RWPE1 (cell line): ENCODE measurements around the gene TMED1.
A peak's percentile ranks its signal among the peaks of the same experiment; 100 is the strongest.
"Not testable (repeated sequence)": the region's sequence is repeated elsewhere in the genome, so short reads cannot be mapped to it uniquely, and the experiment has no call there.

Experiments
- CTCF ChIA-PET: fragments of 350-600 bp; sonication (Branson Sonifier 250); formaldehyde crosslinking; extraction: SDS; loops from one replicate; lab custom pipeline; 2021; lab: Yijun Ruan, JAX
- POLR2A ChIA-PET: fragments of 400-600 bp; formaldehyde crosslinking; extraction: SDS; loops from one replicate; lab custom pipeline; 2020; ENCODE audit warnings: antibody characterized with exemption; ENCODE audit not compliant: low non-redundant PET; lab: Yijun Ruan, JAX
- DNase-seq: peaks from one replicate; pipeline ENCODE4 v3.0.0; 2012; ENCODE audit warnings: low spot score
- H3K27ac ChIP-seq: fragments of 450-650 bp; 2 replicates; pipeline ENCODE4 v1.5.1; 2017
- TF ChIP-seq, protein P1 (sequence below): fragments of 450-650 bp; conservative IDR thresholded peaks from 2 replicates; pipeline ENCODE4 v1.5.1; 2017; ENCODE audit warnings: low read depth, mild to moderate bottlenecking

Gene TMED1

DNA sequence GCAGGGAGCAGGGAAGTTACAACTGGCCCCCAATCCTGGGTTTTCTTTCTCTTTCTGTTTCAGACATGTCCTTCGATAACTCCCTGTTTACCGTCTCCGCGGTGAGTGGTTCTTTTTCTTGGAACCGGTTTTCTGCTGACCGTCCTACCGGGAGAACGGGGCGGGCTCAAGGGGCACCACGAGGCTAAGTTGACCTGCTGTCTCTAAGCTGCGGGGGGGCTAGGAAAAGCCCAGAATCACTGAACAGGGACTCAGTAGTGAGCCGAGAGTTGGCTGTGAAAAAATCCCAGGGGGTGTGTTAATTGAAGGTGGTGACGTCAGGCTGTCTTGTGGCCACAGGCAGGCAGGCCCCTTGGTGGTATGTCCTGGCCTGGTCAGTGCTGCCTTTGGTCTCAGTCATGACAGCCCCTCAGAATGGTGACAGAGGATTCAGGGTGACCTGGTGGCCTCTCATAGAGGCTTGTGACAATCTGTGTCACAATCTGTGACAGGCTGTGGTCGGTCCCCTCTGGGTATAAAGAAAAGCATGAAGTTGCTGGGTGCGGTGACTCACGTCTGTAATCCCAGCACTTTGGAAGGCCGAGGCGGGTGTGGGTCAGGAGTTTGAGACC is 27.2 kb upstream of the TMED1 start:
- peak overlapping the region; percentile 45 for H3K27ac ChIP-seq
- ChIA-PET CTCF (interaction anchor here (0.7 to 1.9 kb wide), 5 partner anchors 10 to 402 kb away, joined by 3 to 11 read pairs (median 5); partner anchors contain the start of gene DNM2), POLR2A (no interaction called here)
- no peak for DNase-seq
- TF ChIP-seq, protein P1, sequence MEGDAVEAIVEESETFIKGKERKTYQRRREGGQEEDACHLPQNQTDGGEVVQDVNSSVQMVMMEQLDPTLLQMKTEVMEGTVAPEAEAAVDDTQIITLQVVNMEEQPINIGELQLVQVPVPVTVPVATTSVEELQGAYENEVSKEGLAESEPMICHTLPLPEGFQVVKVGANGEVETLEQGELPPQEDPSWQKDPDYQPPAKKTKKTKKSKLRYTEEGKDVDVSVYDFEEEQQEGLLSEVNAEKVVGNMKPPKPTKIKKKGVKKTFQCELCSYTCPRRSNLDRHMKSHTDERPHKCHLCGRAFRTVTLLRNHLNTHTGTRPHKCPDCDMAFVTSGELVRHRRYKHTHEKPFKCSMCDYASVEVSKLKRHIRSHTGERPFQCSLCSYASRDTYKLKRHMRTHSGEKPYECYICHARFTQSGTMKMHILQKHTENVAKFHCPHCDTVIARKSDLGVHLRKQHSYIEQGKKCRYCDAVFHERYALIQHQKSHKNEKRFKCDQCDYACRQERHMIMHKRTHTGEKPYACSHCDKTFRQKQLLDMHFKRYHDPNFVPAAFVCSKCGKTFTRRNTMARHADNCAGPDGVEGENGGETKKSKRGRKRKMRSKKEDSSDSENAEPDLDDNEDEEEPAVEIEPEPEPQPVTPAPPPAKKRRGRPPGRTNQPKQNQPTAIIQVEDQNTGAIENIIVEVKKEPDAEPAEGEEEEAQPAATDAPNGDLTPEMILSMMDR: no peak

DNA sequence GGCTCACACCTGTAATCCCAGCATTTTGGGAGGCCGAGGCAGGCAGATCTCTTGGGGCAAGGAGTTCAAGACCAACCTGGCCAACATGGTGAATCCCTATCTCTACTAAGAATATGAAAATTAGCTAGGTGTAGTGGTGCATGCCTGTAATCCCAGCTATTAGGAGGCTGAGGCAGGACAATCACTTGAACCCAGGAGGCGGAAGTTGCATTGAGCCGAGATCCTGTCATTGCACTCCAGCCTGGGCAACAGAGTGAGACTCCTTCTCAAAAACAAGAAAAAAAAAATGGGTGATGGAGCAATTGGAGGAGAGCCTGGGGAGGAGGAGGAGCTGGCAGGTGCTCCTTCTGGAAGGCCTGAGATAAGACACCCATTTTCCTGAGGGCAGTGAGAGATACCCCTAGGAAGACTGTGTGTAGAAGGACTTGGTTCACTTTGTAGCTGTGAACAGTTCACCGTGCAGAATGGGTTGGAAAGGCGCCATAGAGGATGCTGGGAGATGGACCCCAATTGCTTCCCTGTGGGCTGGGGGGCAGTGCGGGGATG is 26.6 kb upstream of the TMED1 start:
- TF ChIP-seq, protein P1: no peak
- POLR2A ChIA-PET: no interaction called here
- no peak for DNase-seq
- CTCF ChIA-PET: interaction anchor here (0.7 kb wide), 1 partner anchor 11 kb away, joined by 4 read pairs; no protein-coding TSS in a partner anchor
- H3K27ac ChIP-seq: peak overlapping the region; percentile 45

DNA sequence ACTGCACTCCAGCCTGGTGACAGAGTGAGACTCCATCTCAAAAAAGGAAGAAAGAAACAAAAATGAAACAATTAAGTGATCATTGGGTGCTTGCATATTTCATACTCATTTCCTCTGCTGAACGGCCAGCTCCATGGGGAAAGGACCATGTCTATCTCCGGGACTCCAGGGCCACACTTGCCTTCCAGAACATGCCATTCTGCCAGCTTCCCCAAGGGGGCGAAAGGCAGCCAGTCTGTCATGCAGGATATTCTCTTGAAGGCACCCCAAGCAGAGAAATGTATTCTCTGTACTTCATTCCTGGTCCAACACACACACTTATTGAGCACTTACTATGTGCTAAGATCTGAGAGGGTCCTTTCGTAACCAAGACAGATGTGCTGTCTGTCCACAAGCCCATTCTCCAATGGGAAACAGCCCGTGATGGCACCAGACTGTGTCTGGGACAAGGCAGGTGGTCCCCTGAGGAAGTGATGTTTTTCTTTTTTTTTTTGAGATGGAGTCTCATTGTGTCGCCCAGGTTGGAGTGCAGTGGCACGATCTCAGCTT is 25.2 kb upstream of the TMED1 start:
- no peak for DNase-seq
- no peak overlapping the region for H3K27ac ChIP-seq
- TF ChIP-seq, protein P1: no peak; the same call in 1 of the 2 replicates
- ChIA-PET POLR2A (no interaction called here), CTCF (interaction anchor here (0.5 to 0.9 kb wide), 3 partner anchors 53 to 462 kb away, joined by 3 to 4 read pairs (median 3); no protein-coding TSS in a partner anchor)

DNA sequence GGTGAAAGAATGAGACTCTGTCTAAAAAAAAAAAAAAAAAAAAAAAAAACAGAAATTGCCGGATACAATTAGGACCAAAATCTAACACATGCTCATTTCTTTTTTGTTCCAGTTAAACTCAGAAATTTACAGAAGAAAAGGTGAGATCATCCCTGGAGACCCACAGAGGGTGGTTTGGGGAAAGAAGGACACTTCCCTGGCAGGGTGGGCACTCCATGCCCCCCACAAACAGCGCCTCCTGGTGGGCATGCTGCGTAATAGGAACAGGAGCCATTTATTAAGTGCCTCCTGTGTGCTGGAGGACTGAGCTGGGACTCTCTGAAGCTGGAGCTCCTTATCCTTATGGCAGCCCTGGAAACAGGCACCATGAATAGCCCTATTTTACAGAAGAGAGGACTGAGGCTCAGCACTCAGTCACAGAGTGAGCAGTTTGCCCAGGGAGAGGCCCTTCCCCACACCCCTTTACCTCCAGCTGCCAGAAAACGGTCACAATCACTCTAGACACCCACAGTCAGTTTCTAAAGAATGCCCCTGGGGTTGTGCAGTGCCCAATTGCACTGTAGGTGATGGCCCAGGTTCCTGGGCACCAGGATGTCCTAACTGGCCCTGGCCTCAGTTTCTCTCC is 22.3 kb upstream of the TMED1 start:
- DNase-seq: no peak
- TF ChIP-seq, protein P1: peak; percentile 42
- ChIA-PET CTCF (interaction anchor here (0.8 kb wide), 1 partner anchor 15 kb away, joined by 3 read pairs; no protein-coding TSS in a partner anchor), POLR2A (no interaction called here)
- no peak overlapping the region for H3K27ac ChIP-seq

DNA sequence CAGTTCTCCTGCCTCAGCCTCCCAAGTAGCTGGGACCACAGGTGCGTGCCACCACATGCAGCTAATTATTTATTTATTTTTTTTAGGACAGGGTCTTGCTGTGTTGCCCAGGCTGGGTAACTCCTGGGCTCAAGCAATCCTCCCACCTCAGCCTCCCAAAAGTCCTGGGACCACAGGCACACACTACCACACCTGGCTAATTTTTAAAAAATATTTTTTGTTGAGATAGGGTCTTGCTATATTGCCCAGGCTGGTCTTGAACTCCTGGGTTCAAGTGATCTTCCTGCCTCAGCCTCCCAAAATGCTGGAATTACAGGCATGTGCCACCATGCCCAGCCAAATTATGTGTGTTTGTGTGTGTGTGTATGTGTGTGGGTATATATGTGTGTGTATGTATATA is 20.9 kb upstream of the TMED1 start:
- DNase-seq, POLR2A ChIA-PET, H3K27ac ChIP-seq: not testable (repeated sequence)
- CTCF ChIA-PET: interaction anchor here (0.7 kb wide), 1 partner anchor 121 kb away, joined by 6 read pairs; no protein-coding TSS in a partner anchor

DNA sequence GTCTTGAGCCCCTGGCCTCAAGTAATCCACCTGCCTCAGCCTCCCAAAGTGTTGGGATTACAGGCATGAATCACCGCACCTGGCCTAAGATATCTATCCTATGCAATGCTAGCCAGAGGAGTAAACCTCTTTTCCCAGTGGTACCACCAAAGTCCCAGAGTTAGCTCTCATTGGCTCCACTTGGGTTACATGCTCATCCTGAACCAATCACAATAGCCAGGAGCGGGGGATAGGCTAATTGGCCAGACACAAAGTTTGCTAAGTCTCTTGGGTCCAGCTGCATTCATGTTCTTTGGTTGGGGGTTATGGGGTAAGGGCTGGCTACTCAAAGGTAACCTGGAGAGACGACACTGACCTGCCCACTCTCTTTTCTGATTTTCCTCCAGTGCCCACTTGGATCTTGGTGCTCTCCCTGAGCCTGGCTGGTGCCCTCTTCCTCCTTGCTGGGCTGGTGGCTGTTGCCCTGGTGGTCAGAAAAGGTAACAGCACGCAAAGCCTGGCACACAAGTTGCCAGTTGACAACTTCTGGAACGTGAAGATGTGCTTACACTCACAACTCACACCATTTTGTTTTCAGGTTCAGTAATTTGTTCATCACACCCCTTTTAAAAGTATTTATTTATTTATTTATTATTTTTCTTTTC is 20.0 kb upstream of the TMED1 start:
- ChIA-PET CTCF (interaction anchor here (0.7 to 2.3 kb wide), 3 partner anchors 8 to 122 kb away, joined by 3 to 24 read pairs (median 6); partner anchors contain the start of gene TMED1), POLR2A (no interaction called here)
- H3K27ac ChIP-seq: no peak overlapping the region
- TF ChIP-seq, protein P1: peak; percentile 36
- no peak for DNase-seq
